MCF 10A (cell line): Measurements from ENCODE around the gene MEF2C. TPM values are rescaled to one million over a fixed set of nuclear protein-coding genes. Genes with fewer than 3 reads are reported as not detected.

Source experiments
- BruUV-seq: library from RNA; stranded (reverse); fragments of 400-500 nt; replicated peaks from 2 replicates; lab custom pipeline; 2021; lab: Mats Ljungman, UMichigan
- CTCF ChIA-PET: fragments of 300-600 bp; sonication (Branson Sonifier 250); formaldehyde crosslinking; extraction: SDS; loops from one replicate; lab custom pipeline; 2021; ENCODE audit warnings: antibody characterized with exemption, inconsistent platforms; lab: Yijun Ruan, JAX
- POLR2A ChIA-PET: fragments of 300-600, 350-650 bp; sonication (Branson Sonifier 250); formaldehyde crosslinking; extraction: SDS; loops from one replicate; lab custom pipeline; 2020; ENCODE audit warnings: antibody characterized with exemption, inconsistent platforms; lab: Yijun Ruan, JAX
- DNase-seq: peaks from one replicate; pipeline ENCODE4 v3.0.0-alpha.2; 2018; ENCODE audit not compliant: unreplicated experiment
- H3K27ac Mint-ChIP-seq: one replicate; pipeline ENCODE4 v1.8.0; 2022; ENCODE audit warnings: mild to moderate bottlenecking, low read depth, mixed read lengths; ENCODE audit not compliant: unreplicated experiment
- H3K27me3 Mint-ChIP-seq: one replicate; pipeline ENCODE4 v1.8.0; 2022; ENCODE audit warnings: mixed read lengths; ENCODE audit not compliant: insufficient read depth, unreplicated experiment
- H3K36me3 Mint-ChIP-seq: one replicate; pipeline ENCODE4 v1.8.0; 2022; ENCODE audit warnings: mild to moderate bottlenecking, moderate library complexity, mixed read lengths; ENCODE audit not compliant: insufficient read depth, unreplicated experiment
- H3K4me1 Mint-ChIP-seq: one replicate; pipeline ENCODE4 v1.8.0; 2022; ENCODE audit warnings: mixed read lengths; ENCODE audit not compliant: insufficient read depth, unreplicated experiment
- H3K4me3 Mint-ChIP-seq: one replicate; pipeline ENCODE4 v1.8.0; 2022; ENCODE audit warnings: mild to moderate bottlenecking, moderate library complexity, mixed read lengths; ENCODE audit not compliant: unreplicated experiment
- H3K9me3 Mint-ChIP-seq: one replicate; pipeline ENCODE4 v1.8.0; 2022; ENCODE audit warnings: mixed read lengths; ENCODE audit not compliant: unreplicated experiment
- intact Hi-C: fragments of 100-400 bp; cut with micrococcal nuclease; formaldehyde crosslinking; loops from 2 replicates; pipeline ENCODE4 v1.14.1; 2022
- total RNA-seq: library from RNA; stranded (reverse); gene quantifications from 2 replicates; pipeline ENCODE4 v1.2.3, GENCODE V29; 2022
- TF ChIP-seq, protein P1 (sequence below): fragments of 200-600 bp; IDR thresholded peaks from one replicate; pipeline ENCODE4 v1.8.0; 2022; ENCODE audit warnings: antibody characterized with exemption, mild to moderate bottlenecking; ENCODE audit not compliant: unreplicated experiment

MEF2C gene
- total RNA-seq, 1 experiment from 2014 or later: 0.05 TPM

DNA sequence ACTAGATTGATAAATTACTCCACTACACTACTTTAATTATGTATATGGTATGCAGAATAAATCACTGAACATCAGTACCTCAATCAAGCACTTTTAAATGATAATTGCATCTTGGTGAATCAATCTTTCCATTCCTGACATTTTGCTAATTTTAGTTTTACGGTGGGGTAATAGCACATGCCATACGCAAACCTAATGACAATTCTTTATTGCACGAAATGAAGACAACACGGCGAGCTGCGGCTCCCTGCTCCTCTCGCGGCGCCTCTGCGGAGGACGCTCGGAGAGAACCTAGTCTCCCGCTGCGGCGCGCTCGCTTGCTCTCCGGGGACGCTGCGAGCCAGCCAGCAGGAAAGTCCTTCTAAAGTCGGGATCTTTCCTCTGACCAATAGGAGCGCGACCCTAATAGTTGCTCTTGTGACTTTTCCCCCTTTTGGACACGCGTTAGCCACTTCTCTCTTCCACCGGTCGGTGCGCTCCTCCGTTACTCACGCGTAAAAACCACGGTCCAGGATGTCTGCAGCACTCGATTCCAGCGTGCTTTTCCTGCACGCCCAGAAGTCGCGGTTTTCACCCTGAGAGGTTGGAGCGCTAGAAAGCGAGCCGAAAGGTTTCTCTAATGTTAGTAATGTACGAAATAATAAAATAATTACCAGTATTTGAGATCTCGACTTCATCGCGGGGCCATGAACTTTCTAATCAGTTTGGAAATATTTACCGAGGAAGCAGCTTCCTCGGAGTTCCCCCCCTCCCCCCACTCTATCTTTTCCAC, 1.0 kb upstream of the MEF2C start:
- H3K27ac Mint-ChIP-seq: no peak overlapping the region
- H3K4me3 Mint-ChIP-seq: peak overlapping the region; percentile 68
- no peaks in the 10 kb centered on the region for H3K4me1 Mint-ChIP-seq
- no TSS peak for BruUV-seq
- ChIA-PET CTCF (interaction anchor here (0.5 kb wide), 1 partner anchor 1103 kb away, joined by 3 read pairs; no protein-coding TSS in a partner anchor), POLR2A (no interaction called here)
- TF ChIP-seq, protein P1, sequence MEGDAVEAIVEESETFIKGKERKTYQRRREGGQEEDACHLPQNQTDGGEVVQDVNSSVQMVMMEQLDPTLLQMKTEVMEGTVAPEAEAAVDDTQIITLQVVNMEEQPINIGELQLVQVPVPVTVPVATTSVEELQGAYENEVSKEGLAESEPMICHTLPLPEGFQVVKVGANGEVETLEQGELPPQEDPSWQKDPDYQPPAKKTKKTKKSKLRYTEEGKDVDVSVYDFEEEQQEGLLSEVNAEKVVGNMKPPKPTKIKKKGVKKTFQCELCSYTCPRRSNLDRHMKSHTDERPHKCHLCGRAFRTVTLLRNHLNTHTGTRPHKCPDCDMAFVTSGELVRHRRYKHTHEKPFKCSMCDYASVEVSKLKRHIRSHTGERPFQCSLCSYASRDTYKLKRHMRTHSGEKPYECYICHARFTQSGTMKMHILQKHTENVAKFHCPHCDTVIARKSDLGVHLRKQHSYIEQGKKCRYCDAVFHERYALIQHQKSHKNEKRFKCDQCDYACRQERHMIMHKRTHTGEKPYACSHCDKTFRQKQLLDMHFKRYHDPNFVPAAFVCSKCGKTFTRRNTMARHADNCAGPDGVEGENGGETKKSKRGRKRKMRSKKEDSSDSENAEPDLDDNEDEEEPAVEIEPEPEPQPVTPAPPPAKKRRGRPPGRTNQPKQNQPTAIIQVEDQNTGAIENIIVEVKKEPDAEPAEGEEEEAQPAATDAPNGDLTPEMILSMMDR: no peak
- no peak for DNase-seq
- H3K27me3 Mint-ChIP-seq: peaks cover 69% of the 10 kb centered on the region
- intact Hi-C loops: loop anchor here (10.0 kb wide), 1 partner anchor 1381 kb away; no protein-coding TSS in a partner anchor
- H3K9me3 Mint-ChIP-seq: no peaks in the 10 kb centered on the region
- no peaks in the 10 kb centered on the region for H3K36me3 Mint-ChIP-seq

DNA sequence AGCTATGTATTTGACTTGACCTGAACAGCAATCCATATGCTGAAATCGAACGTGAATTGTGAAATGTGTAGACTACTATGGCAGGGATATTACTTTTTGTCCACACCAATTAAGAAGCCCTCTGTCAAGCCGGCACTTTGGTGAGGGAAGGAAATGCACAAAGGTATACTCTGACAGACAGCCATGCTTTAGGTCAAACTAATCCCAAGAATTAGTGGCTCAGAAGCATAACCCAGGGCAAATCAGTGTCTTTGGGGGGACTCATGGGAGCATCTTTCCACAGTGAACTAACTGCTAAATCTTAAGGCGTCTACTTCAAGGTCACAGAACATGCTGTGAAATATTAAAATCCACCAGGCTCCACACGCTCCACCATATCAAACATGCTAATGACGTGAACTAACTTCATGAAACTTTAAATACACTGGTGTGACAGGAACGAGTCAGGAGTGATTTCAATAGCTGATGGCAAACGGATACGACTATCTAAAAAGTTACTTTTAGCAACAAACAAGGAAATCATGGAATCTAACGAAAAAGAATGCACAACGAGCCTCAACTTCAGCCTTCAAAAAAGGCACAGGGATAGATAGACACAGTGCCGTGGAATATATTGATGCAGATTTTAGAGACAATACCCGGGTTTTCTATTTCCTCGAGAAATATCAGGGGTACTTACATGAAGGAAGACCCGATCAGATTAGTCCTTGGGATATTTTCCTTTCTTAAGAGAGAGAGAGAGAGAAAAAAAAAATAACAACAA, 527 bp downstream of the MEF2C start:
- no peaks in the 10 kb centered on the region for H3K4me1 Mint-ChIP-seq
- TF ChIP-seq, protein P1: no peak
- H3K27ac Mint-ChIP-seq: no peak overlapping the region
- peak overlapping the region; percentile 68 for H3K4me3 Mint-ChIP-seq
- BruUV-seq: no TSS peak
- ChIA-PET CTCF (no interaction called here), POLR2A (no interaction called here)
- intact Hi-C loops: loop anchor here (10.0 kb wide), 1 partner anchor 1382 kb away; no protein-coding TSS in a partner anchor
- no peak for DNase-seq
- no peaks in the 10 kb centered on the region for H3K36me3 Mint-ChIP-seq
- H3K27me3 Mint-ChIP-seq: peaks cover 63% of the 10 kb centered on the region
- no peaks in the 10 kb centered on the region for H3K9me3 Mint-ChIP-seq

DNA sequence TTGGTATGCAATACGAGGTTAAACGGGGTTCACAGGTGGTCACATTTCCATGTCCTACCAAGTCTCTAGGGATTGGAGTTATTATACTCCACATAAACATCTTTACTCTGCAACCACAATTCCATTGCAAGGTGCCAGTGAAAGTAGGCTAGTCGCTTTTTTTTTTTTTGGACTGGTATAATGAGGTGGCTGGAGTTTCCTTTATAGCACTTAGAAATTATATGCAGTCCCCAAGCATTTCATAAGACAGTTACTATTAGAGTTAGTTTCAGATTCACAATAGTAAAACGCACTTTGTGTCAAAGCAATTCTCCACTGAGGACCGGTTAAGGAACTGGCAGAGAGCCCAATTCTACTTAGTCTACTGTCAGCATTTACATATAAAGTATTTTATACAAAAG, 1.4 kb downstream of the MEF2C start:
- DNase-seq: no peak
- Mint-ChIP-seq H3K36me3 (no peaks in the 10 kb centered on the region), H3K4me3 (no peak overlapping the region), H3K27me3 (peaks cover 65% of the 10 kb centered on the region), H3K9me3 (no peaks in the 10 kb centered on the region), H3K4me1 (no peaks in the 10 kb centered on the region), H3K27ac (no peak overlapping the region)
- no TSS peak for BruUV-seq
- TF ChIP-seq, protein P1: no peak
- ChIA-PET CTCF (interaction anchor here (0.6 kb wide), 1 partner anchor 121 kb away, joined by 3 read pairs; no protein-coding TSS in a partner anchor), POLR2A (no interaction called here)
- intact Hi-C loops: loop anchor here (10.0 kb wide), 1 partner anchor 1383 kb away; no protein-coding TSS in a partner anchor

DNA sequence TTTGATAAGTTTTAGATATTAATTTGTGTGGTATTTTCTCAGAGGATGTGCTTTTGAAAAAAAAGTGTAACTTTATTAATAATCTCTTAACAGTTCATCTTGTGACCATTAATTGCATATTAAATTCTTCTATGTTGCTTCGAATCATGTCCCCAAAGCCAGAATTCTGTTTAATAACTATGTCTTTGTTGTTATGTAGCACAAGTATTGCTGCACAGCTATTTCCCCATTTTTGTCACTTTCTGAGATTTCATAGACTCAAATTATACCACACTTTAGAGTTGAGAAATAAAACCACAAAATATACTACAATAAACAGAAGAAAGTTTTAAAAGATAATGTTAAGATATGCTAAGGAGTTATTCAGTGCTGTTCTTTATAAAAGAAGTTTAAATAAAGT, 2.8 kb downstream of the MEF2C start:
- Mint-ChIP-seq H3K9me3 (no peaks in the 10 kb centered on the region), H3K4me1 (no peaks in the 10 kb centered on the region), H3K27me3 (peaks cover 65% of the 10 kb centered on the region), H3K4me3 (no peak overlapping the region), H3K27ac (no peak overlapping the region), H3K36me3 (no peaks in the 10 kb centered on the region)
- no TSS peak for BruUV-seq
- intact Hi-C loops: loop anchor here (10.0 kb wide), 1 partner anchor 1385 kb away; no protein-coding TSS in a partner anchor
- TF ChIP-seq, protein P1: no peak
- DNase-seq: no peak
- POLR2A ChIA-PET: no interaction called here
- CTCF ChIA-PET: no interaction called here
